GM19043 (cell line): Measurements from ENCODE around the gene AGTR1.

Experiments used
- ATAC-seq: cut with Tn5 transposase; IDR thresholded peaks from one replicate; pipeline ENCODE4 v1.9.1; 2021; ENCODE audit warnings: low read depth; ENCODE audit not compliant: unreplicated experiment

The AGTR1 gene

GRCh38 chr3:148697306-148698189 is at the start of gene AGTR1:
Gene AGTR1 (plus strand): TSS chr3:148697903. CDS start chr3:148741036, 43,133 bp downstream.
- no peak for ATAC-seq

- no peak for ATAC-seq
Observed at GRCh38 chr3:148648685-148649352, 48.9 kb upstream of the AGTR1 start.

GRCh38 chr3:148651549-148651948 is 46.2 kb upstream of the AGTR1 start:
- ATAC-seq, result no peak

GRCh38 chr3:148654433-148654832 is 43.3 kb upstream of the AGTR1 start:
- no peak for ATAC-seq

GRCh38 chr3:148657470-148657869 is 40.2 kb upstream of the AGTR1 start:
- ATAC-seq, result no peak

- ATAC-seq, result no peak
Observed at GRCh38 chr3:148659512-148659911, 38.2 kb upstream of the AGTR1 start.

- ATAC-seq, result no peak
Observed at GRCh38 chr3:148680289-148680688, 17.4 kb upstream of the AGTR1 start.

GRCh38 chr3:148681080-148681479 is 16.6 kb upstream of the AGTR1 start:
- no peak for ATAC-seq

- no peak for ATAC-seq
Observed at GRCh38 chr3:148682997-148683396, 14.7 kb upstream of the AGTR1 start.

- ATAC-seq, result no peak
Observed at GRCh38 chr3:148694116-148694515, 3.6 kb upstream of the AGTR1 start.

GRCh38 chr3:148698190-148698810 is 597 bp downstream of the AGTR1 start:
- no peak for ATAC-seq

GRCh38 chr3:148705314-148705713 is 7.6 kb downstream of the AGTR1 start:
- ATAC-seq, result no peak

GRCh38 chr3:148707601-148708380 is 10.1 kb downstream of the AGTR1 start:
- no peak for ATAC-seq

- no peak for ATAC-seq
Observed at GRCh38 chr3:148708409-148708808, 10.7 kb downstream of the AGTR1 start.

GRCh38 chr3:148709560-148710253 is 12.0 kb downstream of the AGTR1 start:
- ATAC-seq, result no peak

GRCh38 chr3:148710665-148711064 is 13.0 kb downstream of the AGTR1 start:
- no peak for ATAC-seq

- no peak for ATAC-seq
Observed at GRCh38 chr3:148711981-148712666, 14.4 kb downstream of the AGTR1 start.

- no peak for ATAC-seq
Observed at GRCh38 chr3:148714521-148714920, 16.8 kb downstream of the AGTR1 start.

GRCh38 chr3:148716657-148717056 is 19.0 kb downstream of the AGTR1 start:
- no peak for ATAC-seq
